ENCODE results near the gene XPR1.
"Not testable (repeated sequence)": the region's sequence is repeated elsewhere in the genome, so short reads cannot be mapped to it uniquely, and the experiment has no call there.

Gene XPR1

GRCh38 chr1:180642781-180643180, 11.0 kb downstream of the XPR1 start:
- DNase-seq = no peak

GRCh38 chr1:180643693-180644092, 11.9 kb downstream of the XPR1 start:
- DNase-seq = no peak

- no peak for DNase-seq
These were observed 12.8 kb downstream of the XPR1 start for GRCh38 chr1:180644526-180645192.

GRCh38 chr1:180645261-180645660, 13.4 kb downstream of the XPR1 start:
- not testable (repeated sequence) for DNase-seq

DNA sequence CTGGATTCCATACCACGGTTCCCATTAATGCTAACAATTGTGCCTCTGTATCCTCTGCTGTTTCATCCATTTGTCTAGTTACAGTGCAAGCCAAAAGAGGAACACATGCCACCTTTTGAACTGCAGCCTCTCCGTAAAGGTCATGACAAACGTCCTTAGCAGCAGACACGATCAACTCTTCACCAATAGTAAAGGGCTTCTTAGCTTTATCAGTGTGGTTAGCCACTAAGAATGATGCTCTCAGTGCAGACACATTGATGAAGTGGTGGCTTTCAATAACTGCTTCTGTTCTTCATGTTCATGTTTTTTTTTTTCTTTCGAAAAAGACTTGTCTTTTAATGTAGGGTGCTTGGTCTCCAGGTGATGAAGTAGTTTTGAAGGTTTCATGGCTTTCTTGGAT, 14.3 kb downstream of the XPR1 start:
- no peak for DNase-seq

- no peak for DNase-seq
These were observed 14.7 kb downstream of the XPR1 start for GRCh38 chr1:180646547-180646946.

GRCh38 chr1:180652792-180653191, 21.0 kb downstream of the XPR1 start:
- no peak for DNase-seq

GRCh38 chr1:180662709-180663108, 30.9 kb downstream of the XPR1 start:
- no peak for DNase-seq

DNA sequence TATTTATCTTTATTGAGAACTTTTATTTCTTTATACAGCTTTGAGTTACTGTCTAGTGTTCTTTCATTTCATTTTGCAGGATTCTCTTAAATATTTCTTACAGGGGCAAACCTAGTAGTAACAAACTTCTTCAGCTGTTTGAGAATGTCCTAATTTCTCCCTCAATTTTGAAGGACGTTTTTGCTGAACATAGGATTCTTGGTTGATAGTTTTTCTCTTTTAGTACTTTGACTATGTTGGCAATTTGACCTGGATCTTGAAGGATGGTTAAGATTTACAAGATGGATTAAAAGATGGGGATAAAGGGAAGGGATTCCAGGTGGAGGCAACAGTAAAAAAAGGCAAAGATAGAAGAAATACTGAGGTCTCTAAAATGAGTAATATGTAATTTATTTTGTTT, 38.9 kb downstream of the XPR1 start:
- no peak for DNase-seq

DNA sequence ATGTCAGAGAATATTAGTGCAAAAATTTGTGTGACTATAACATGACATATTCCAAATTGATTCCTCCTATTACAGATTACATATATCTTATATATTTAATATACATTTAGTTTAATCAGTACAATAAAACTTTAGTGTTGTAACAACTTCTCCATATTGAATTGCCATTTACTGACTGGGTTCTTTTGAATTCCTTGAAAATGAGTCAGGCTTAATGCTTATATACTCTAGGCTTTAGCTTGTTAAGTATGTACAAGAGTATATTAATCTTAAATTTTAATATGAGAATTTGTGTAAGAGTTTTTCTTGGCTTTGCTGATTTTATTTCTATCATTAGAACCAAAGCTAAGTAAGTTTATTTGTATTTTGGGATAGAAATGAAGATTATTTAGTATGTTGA, 40.3 kb downstream of the XPR1 start:
- no peak for DNase-seq

- DNase-seq = no peak
These were observed 40.7 kb downstream of the XPR1 start for GRCh38 chr1:180672505-180672904.

DNA sequence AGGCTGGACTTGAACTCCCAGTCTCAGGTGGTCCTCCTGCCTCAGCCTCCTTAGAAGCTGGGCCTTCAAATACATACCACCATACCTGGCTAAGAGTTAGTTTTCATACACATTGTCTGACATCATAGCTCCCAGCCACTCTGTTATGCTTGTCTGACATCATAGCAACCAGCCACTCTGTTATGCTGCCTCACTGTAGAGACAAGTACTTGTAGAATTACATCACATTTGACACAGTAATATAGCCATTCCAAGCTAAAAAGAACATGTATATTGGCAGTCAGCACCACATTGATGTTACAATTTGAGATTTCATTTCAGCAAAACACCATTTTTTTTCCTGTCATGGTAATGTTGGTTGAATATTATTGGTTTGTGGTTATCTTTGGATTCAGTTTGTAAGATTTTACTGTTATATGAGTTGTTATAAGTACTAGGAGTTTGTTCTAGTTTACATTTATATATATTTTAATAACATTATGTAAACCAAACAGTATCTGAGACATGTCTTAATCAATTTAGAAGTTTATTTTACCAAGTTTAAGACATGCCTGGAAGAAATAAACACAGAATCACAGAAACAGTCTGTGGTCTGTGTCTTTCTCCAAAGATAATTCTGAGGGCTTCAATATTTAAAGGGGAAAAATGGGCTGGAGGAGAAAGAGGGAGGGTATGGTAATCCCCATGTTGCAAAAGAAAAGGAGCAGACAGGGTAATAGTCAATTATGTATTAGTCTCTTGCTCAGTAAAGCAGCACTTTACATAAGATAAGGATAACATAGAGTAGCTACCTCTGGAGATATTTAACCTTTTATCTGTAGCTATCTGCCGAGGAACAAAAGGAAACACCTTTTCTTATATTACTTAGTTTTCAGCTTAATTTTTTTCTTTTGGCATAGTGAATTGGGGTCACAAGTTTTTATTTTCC, 43.0 kb downstream of the XPR1 start:
- no peak for DNase-seq

- DNase-seq = no peak
These were observed 43.8 kb downstream of the XPR1 start for GRCh38 chr1:180675586-180675985.

DNA sequence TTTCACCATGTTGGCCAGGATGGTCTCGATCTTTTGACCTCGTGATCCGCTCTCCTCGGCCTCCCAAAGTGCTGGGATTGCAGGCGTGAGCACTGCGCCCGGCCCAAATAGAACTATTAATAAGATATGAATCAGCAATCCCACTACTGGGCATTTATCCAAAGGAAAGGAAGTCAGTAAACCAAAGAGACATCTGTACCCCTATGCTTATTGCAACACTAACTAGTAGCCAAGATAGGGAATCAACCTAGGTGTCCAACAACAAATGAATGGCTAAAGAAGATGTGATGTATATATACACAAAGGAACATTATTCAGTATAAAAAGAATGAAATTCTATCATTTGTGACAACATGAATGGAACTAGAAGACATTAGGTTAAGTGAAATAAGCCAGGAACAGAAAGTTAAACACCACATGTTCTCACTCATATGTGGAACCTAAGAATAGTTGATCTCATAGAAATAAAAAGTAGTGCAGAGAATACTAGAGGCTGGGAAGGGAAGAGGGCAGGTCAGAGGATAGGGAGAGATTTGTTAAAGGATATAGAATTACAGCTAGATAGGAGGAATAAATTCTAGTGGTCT, 48.8 kb downstream of the XPR1 start:
- no peak for DNase-seq

GRCh38 chr1:180683117-180683516, 51.3 kb downstream of the XPR1 start:
- not testable (repeated sequence) for DNase-seq

DNA sequence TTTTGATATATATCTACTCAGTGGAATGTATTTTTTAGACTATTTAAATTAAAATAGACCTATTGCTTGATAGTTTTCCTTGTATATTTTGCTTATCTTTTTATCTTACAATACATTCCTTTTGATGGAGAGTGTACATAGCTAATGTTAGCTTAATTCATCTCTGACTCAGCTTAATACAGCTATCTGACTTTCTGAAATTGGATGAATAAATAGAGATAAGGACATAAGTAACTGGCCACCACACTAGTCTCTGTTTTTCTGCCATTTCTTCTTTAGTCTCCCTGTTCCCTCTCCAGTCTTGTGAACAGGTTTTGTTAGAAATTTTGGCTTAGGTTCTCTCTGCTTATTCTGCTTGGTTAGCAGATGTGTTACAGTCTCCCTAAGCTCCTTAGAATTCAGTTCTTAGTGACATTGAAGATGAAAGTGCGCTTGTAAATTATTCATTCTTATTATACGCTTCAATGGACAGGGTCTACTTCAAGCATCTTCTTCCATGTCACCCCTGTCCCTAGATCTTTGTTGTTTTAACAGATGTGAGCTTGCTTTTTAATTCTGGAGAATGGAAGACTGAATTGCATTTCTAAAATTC, 59.6 kb downstream of the XPR1 start:
- DNase-seq = no peak

DNA sequence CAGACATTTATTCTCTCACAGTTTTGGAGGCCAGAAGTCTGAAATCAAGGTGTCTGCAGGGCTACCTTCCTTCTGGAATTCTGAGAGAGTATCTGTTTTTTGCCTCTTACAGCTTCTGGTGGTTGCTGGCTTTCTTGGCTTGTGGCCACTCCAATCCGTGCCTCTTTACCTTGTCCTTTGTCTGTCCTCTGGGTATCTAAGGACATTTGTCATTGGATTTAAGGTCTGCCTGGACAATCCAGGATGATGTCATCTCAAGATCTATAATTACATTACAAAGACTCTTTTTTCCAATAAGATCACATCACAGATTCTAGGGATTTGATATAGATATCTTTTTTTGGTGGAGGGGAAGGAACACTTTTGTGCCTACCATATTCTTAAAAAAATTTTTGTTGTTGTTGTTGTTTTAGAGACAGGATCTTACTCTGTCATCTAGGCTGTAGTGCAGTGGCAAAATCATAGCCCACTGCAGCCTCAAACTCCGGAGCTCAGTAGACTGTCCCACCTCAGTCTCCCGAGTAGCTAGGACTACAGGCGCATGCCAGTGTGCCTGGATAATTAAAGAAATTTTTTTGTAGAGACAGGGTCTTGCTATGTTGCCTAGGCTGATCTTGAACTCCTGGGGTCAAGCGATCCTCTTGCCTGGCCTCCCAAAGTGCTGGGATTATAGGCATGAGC, 61.9 kb downstream of the XPR1 start:
- no peak for DNase-seq

DNA sequence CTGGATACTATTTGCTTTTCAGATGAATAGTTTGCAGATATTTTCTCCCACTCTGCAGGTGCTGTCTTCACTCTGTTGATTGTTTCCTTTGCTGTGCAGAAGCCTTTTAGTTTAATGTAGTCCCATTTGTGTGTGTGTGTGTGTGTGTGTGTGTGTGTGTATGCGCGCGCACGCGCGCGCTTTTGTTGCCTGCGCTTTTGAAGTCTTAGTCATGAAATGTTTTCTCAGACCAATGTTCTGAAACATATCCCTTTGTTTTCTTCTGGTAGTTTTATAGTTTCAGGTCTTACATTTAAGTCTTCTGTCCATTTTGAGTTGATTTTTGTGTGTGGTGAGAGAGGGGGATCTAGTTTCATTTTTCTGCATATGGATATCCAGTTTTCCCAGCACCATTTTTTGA, 63.5 kb downstream of the XPR1 start:
- DNase-seq = no peak

GRCh38 chr1:180696361-180696760, 64.5 kb downstream of the XPR1 start:
- no peak for DNase-seq

DNA sequence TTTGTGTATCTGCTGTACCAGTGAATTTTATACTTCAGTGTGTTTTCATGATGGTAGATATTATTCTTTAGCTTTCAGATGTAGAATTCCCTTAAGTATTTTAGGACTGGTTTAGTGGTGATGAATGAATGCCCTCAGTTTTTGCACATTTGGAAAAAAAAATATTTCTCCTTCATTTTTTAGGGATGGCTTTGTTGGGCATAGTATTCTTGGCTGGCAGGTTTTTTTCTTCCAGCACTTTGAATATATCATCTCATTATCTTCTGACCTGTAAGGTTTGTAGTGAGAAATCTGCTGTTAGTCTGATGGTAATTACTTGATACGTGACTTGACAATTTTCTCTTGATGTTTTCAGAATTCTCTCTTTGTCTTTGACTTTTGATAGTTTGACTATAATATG, 66.8 kb downstream of the XPR1 start:
- DNase-seq = no peak

- DNase-seq = not testable (repeated sequence)
These were observed 70.6 kb downstream of the XPR1 start for GRCh38 chr1:180702376-180702775.

- DNase-seq = not testable (repeated sequence)
These were observed 78.9 kb downstream of the XPR1 start for GRCh38 chr1:180710746-180711145.
